Stimulated activated CD8-positive, alpha-beta memory T cell treated with anti-CD3 and anti-CD28 coated beads, Interleukin-12 subunit alpha, Interleukin-12 subunit beta, amount 100 ng/mL, for 24 hours (primary cell): ENCODE measurements around the gene HEATR5B.
"Not testable (repeated sequence)": the region's sequence is repeated elsewhere in the genome, so short reads cannot be mapped to it uniquely, and the experiment has no call there.

Experiments
- DNase-seq: peaks from one replicate; pipeline ENCODE4 v3.0.0-alpha.2; 2020; ENCODE audit errors: extremely low read depth

The HEATR5B gene

DNA sequence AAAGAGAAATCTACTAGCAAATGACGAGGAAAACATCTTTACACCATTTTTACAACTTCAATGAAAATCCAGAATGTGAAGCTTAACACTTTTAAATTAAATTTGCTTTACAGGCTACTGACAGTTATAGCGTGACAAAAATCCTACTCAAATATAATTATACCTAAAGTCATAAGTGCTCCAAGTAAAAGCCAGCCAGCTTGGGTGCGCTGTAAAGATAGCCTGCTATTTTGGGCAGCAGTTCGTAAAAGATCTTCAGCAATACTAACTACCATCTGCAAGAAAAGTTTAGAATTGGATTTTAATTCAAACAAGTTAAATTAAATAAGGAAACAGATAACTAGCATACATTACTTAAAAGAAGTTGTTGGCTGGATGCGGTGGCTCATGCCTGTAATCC lies 22.4 kb downstream of the HEATR5B start:
- DNase-seq, result no peak

DNA sequence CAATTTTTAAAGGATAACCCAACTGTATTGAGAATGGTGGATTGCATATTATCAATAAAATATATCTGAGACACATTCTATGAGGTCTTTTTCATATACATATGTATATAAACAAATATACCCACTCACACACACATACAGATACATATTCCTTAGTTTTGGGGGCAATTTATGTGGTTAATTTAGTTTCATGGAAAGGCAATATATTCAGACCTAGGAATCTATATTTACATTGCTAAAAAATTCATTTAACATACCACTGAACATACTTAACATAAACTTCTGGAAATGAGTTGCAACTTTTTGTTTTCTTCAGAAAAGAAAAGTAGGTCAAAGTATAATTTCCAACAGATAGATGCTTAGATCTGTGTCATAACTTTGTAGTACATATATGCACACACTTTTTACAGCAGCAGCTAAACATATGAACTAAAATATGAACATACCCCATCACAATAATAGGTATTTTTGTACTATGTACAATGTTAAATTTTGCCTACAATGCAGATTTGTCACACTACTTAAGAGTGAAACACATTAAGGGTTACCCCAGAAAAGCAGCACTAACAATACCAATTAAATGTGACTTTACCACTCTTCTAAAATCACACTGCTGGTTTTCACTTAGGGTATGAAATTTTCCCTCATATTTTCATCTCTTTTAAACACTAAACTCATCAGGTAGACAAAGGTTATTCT lies 23.0 kb downstream of the HEATR5B start:
- DNase-seq, result no peak

DNA sequence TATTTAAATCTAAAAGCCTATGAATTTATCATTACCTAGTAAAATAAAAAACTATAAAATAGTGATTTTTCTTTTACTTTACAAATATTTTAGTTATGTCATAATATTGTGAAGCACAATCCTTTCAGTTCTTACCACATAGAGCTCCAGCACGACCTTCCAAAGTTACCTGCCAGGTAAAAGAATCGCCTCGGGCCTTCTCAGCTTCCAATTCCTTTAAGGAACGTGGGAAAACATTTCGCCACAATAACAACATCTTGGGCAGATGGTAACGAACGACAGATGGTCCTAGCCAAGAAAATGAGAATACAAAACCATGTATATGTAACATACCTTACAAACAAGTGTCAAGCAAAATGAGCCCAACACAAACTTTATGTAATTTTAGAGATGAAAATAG lies 23.7 kb downstream of the HEATR5B start:
- no peak for DNase-seq

DNA sequence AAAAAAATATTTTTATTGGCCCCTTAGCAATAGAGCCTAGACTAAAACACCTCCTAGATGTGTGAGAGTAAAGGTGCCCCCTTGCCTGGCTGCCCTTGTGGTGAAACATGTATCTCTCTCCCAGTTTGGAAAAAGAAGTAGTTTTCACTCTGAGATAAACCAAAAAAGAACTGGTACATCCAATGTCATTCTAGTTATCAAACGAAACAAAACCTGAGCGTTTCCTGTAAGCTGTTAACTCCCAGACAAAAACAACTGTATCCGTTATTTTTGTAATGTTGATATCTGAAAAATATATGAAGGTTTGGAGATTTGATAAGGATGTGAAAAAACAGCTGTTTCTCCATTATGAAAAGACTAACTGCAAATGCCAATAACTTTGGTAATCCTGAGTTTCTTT lies 24.3 kb downstream of the HEATR5B start:
- DNase-seq, result no peak

DNA sequence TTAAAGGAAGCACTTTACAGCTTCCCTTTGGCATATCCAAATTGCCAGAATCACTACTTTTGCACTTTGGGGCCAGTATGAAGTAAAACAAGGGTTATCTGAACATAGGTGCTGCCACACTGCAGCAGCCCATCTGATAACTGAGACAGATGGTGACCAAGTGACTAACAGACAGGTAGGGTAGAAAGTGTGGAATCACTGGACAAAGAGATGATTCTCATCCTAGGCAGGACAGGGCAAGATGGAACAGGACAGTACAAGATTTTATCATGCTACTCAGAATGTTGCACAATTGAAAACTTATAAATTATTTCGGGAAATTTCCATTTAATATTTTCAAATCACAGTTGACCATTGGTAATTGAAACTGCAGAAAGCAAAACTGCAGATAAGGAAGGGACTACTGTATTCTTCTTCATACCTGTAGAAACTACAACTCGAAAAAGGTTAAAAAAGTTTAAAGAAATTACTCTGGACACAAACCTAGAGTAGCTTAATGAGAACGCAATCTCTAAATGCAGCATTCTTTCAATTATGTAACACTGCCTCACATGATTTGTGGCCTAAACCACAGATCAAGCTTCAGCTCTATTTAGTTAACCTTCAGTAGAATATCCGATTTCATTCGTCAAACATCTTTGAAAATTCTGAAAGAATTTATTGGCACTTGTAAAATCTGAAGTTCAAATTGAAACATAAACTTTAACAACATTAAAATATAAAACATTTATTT lies 31.4 kb downstream of the HEATR5B start:
- no peak for DNase-seq

DNA sequence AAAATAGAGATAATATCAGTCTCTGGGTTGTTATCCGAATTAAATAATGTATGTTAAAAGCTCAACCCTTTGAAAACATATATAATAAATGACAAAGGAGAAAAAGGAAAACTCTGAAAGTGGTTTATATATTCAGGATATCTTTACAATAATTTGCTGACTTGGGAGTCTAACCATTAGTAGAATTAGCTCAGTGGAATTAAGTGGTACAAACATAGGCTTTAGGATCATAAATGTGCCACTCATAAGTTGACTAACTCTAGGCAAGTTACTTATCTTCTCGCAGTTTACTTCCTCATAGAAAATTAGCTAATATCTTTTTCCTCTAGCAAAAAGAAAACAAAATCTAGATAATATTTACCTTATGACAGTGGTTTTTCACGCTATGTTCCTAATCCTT lies 44.6 kb downstream of the HEATR5B start:
- no peak for DNase-seq

DNA sequence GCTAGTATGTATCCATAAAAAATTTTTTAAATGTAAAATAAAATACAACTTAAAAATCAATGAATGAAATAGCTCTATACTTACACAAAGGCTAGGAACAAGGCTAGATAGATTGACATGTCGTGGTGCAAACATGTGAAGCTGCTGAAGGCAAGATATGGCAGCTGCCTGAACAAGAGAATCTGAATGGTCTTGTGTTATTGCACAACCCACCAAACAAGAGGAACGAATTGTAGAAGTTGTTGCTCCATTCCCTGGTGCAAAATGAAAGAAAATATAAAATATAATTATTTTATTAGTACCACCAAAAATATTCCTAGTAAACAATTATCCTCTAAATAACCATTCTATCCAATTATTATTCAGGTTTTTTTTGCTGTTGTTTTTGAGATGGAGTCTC lies 46.4 kb downstream of the HEATR5B start:
- DNase-seq, result no peak

DNA sequence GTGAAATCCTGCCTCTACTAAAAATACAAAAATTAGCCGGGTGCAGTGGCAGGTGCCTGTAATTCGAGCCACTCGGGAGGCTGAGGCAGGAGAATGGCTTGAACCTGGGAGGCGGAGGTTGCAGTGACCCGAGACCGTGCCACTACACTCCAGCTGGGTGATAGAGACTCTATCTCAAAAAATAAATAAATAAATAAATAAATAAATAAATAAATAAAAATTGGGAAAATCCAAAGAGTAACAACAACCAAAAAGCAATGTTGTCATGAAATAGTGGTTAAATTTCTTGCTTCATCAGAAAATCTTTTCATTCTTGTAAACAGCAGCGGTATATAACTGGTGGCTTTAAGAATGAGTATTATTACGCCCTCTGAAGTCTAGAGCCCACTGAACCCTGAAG lies 54.4 kb downstream of the HEATR5B start:
- DNase-seq, result no peak

DNA sequence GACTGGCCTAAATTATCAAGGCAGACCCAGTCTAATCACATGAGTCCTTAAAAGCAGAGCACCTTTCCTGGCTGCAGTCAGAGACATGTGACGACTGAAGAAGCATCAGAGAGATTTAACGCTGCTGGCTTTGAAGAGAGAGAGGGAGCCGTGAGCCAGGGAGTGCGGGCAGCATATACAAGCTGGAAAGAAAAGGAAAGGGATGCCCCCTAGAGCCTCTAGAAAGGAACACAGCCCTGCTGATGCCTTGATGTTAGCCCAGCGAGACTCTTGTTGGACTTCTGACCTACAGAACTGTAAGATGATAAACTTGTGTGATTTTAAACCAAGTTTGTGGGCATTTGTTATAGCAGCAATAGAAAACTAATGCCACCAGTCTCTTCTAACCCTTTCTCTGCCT lies 58.1 kb downstream of the HEATR5B start:
- DNase-seq, result no peak

DNA sequence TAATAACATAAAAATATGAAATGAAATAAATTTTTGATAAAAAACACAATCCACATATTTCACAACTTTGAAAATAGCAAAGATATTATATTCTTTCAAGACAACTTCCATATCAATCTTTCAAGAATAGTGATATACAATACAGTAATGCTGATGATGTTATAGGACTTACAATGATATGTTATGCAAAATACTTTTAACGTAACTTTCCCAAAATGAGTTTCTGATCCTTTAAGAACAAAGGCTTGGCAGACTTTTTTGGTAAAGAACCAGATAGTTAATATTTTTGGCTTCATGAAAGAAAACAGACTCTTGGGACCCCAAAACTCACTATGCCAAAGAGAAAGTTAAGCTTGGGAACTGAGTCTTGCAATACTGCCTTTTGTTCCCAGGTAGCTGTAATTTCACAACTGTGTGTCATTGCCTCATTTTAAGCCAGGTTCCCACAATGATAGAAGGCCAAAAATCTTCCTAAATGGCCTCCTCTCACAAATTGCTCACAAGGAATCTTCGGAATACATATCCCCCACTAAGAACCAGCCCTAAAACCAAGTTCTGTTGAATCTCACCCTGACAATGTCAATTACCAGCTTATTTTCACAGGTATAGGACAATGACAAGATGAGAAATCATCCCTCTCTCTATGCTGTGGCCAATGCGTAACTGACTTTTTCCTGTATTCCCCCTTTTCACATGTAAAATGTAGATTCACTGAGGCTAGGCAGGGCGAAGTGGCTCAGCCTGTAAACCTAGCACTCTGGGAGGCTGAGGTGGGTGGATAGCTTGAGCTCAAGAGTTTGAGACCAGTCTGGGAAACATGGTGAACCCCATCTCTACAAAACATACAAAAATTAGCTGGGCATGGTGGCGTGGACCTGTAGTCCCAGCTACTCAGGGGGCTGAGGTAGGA lies 63.0 kb downstream of the HEATR5B start:
- DNase-seq, result no peak

DNA sequence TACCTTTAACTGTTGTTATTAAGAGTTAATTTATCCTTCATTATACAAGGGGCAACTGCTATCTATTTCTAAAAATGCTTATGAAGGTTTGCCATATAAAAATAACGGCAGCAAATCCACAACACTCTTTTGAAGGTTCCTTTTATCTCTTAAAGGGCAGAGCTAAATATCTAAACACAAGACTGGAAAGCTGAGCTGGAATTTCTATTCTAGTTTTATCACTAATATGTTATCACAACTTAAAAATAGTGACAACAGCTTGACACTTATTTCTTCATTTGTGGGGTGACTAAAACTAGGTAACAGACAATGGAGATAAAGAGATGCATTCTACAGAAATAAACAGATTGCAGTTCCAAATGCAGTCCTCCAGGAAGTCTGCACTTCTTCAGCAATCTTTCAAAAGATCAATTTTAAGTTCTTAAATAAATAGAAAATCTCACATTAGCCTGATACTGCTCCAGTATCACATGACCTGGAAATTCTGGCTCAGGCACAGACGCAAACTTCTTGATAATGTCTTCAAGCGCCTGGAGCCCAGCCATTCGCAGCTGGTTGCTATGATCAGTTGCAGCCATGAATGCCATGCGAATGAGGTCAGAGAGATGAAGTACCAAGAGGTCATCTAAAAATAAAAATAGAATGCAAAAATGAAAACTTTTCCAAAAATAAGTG lies 63.8 kb downstream of the HEATR5B start:
- no peak for DNase-seq

DNA sequence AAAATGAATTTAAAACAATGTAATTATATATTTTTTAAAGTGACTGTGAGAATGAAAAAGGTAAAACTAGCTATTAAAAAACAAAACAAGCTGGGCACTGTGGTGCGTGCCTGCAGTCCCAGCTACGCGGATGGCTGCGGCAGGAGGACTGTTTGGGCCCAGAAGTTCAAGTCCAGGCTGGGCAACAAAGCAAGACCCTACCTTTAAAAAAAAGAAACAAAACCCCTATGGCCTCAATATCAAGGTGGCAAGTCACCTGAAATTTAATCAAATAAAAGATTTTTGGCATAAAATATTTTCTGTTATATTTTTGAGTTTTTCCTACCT lies 70.9 kb downstream of the HEATR5B start:
- DNase-seq, result no peak

DNA sequence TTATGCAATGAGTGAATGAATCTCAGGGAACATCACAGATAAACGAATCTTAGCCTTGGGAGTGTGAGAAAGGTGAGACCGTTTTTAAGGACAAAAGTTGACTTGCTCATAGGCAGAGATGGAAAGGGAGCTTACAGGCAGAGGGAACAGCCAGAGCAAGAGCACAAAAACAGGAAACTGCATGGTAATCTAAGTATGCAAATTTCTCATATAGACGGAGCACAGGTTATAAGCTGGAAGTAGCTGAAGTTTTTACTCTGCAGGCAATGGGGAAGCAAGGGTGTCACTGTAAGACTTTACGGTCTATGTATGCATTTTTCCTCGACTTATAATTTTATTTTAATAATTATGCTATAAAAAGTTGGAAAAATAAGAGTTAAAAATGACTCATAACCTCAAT lies 73.0 kb downstream of the HEATR5B start:
- no peak for DNase-seq

DNA sequence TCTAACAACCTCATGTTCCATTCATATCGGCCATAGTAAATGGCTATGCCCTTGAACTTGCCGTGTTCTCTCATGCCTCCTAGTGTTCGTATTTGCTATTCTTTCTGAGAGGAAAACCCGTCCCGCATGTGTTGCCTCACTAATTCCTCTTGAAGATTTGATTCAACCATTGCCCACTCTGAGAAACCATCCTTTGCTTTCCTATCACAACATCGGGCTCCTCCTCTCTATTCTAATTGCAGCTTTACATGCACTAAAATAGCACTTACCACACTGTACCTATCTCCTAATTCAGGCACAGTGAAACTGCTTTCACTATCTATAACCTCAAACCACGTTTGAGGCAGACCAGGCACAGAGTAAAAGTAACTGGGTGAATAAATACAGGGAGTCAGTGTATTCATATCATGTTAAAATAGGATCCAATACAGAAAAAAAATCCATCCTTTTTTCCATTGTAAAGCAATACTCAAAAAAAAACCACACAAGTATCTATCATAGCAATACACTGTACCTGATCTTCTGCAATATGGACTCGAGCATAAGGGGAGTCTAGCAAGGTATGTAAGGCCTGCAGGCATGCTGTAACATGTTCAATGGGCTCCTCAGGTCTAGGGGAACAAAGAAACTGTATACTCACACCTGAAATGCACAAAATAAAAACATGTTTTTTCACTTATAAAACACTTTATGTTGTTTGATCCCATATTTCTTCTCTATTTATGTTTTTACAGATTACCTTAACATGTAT lies 78.9 kb downstream of the HEATR5B start:
- DNase-seq, result no peak

DNA sequence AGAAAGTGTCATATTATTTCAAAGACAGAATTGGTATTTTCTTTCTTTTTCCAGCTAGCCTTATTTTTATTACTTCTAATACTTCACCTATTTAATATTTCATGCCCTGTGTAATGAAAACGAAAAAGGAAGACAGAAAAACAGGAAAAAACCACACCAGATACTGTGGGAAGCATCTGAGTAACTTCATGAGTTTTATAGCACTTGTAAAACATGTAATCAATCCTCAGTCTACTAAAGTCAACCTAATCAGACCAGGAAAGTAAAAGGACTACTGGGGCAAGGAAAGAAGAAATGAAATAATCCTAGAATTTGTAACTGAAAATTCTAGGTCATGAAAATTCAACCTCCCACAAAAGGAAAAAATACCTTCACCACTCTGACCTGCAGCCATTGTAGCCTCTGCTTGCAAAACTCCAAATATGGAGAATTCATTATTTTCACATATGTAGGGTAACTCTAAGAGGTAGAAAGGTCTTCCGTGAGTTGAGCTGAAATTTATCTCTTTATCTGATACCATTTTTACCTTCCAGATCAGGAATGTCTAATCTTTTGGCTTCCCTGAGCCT lies 83.1 kb downstream of the HEATR5B start:
- DNase-seq, result no peak

DNA sequence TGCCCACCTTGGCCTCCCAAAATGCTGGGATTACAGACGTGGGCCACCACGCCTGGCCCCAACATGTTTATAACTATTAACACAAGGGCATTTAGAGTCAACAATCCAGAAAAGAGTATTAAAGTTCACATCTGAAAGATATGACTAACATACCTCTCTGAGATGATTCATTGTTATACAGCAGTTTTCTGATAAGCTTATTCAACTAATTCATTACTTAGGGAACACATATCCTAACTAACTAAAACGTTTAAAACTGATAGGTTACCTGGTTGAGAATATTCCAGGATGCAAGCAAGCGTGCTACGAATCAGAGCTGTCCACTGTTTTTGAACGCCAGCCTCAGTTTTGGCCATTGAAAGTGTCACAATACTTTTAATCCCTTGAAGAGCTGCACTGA lies 83.9 kb downstream of the HEATR5B start:
- no peak for DNase-seq

DNA sequence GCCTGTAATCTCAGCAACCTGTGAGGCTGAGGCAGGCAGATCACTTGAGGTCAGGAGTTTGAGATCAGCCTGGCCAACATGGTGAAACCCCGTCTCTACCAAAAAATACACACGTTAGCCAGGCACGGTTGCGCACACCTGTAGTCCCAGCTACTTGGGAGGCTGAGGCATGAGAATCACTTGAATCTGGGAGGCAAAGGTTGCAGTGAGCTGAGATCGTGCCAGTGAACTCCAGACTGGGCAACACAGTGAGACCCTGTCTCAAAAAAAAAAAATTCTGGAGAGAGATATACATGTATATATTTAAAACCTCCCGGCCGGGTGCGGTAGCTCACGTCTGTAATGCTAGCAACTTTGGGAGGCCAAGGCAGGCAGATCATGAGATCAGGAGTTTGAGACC lies 84.8 kb downstream of the HEATR5B start:
- DNase-seq, result not testable (repeated sequence)

DNA sequence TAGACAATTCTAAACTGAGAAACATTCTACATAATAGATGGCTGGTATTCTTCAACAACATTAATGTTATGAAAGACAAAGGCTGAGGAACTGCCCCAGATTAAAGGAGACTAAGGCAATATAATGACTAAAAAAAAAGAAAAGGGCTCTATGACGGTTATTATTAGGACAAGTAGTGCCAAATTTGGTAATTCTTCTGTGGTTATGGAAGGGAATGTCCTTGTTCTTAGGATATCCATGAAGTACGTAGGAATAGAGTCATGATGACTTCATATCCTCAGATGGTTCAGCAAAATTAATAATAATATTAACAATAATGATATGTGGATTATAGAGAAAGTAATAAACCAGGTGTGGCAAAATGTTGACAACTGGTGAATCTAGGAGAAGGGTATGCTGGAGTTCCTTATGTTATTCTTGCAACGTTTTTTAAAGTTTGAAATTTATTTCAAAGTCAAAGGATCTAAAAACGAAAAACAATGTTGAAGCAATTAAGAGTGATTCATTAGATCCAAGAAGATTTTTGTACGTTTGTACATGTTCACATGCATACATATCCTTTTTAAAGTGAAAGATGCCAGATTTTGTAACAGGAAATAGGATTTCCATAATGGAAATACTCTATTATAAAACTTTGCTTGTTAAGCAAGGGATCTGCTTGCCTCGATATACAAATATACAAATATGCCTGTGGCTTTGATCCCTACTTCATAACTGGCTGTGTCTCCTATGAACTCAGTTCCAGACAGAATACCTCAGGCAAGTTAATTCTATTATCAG lies 90.1 kb downstream of the HEATR5B start:
- no peak for DNase-seq

DNA sequence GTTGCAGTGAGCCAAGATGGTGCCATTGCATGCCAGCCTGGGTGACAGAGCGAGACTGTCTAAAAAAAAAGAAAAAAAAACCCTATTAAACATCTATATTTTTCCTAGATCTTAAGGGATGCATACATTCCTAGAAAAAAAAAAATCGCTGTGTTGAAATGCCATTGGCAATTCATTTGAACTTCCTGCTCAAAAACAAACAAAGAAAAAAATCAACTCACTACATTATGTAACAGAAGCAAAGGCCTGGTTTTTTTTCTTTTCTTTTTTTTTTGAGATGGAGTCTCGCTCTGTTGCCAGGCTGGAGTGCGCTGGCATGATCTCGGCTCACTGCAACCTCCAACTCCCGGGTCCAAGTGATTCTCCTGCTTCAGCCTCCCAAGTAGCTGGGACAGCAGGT lies 96.2 kb downstream of the HEATR5B start:
- no peak for DNase-seq

DNA sequence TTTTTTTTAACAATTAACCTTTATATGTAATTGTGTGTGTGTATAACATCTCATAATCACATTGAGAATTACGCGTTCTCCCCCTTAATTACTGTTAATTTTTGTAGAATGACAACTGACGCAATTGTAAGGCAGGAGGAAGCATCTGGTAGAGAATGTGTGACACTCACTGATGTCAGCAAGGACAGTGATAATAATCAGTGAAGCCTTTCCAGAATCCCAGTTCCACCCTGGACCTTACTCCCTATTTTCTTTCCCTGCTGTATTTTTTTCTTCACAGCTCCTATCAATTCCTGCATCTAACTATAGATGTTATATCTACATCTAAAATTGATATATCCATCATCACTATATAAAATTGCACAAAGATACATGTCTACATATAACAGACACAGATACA lies 101.7 kb downstream of the HEATR5B start:
- DNase-seq, result no peak
